Measurements from ENCODE around the gene GSDME. TPM values are rescaled to one million over a fixed set of nuclear protein-coding genes. Genes with fewer than 3 reads are reported as not detected.

GSDME gene
- total RNA-seq, 4 donors from 2014 or later = 0.87 to 16.3 (median 10.4) TPM

- H3K27ac ChIP-seq = no peak overlapping the region
- no peaks in the 10 kb centered on the region for H3K36me3 ChIP-seq
- peaks cover 0 to 12% (median 0%) of the 10 kb centered on the region in 3 donors for H3K4me1 ChIP-seq
- intact Hi-C loops (cut with DNase I) = no loop called here
- no peaks in the 10 kb centered on the region for H3K27me3 ChIP-seq
- H3K4me3 ChIP-seq = no peak overlapping the region
- H3K9me3 ChIP-seq = no peaks in the 10 kb centered on the region
- no peak for DNase-seq
- WGBS, 2 donors = 87 to 93% methylated on average over 6 to 12 of the region's 13 CpGs
- TF ChIP-seq POLR2A (IDR thresholded peaks at IDR 0.05) (no peak), CTCF (IDR thresholded peaks at IDR 0.05) (no peak)
Measured at GRCh38 chr7:24731313-24731712, 26.0 kb downstream of the GSDME start.

DNA sequence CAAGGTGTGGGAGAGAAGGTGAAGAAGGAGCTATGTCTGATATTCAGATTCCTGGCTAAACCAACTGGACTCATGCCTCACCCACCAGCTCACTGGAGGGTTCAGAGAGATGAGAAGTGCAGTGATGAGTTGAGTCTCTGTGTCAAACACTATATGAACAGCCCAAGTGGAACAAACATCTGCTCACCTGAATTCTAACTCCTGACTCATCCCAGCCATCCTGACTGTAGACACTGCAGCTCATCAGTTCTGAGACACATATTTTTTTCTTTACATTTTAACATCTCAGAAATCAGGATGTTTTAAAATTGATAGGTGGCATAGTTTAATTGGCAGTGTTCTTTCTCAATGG lies 27.3 kb downstream of the GSDME start:
- peaks cover 0 to 12% (median 0%) of the 10 kb centered on the region in 3 donors for H3K4me1 ChIP-seq
- no peak for DNase-seq
- TF ChIP-seq CTCF (IDR thresholded peaks at IDR 0.05) (no peak), POLR2A (IDR thresholded peaks at IDR 0.05) (no peak)
- H3K36me3 ChIP-seq = no peaks in the 10 kb centered on the region
- no peaks in the 10 kb centered on the region for H3K27me3 ChIP-seq
- H3K27ac ChIP-seq = no peak overlapping the region
- intact Hi-C loops (cut with DNase I) = no loop called here
- H3K9me3 ChIP-seq = no peaks in the 10 kb centered on the region
- no peak overlapping the region for H3K4me3 ChIP-seq

GRCh38 chr7:24729365-24730017 lies 27.8 kb downstream of the GSDME start:
- no peak overlapping the region for H3K4me3 ChIP-seq
- 68 to 81% methylated on average over 10 of the region's 10 CpGs for WGBS, 2 donors
- DNase-seq = no peak
- no peak for TF ChIP-seq CTCF (IDR thresholded peaks at IDR 0.05)
- TF ChIP-seq POLR2A (IDR thresholded peaks at IDR 0.05) = no peak
- no peaks in the 10 kb centered on the region for H3K36me3 ChIP-seq
- intact Hi-C loops (cut with DNase I) = no loop called here
- H3K4me1 ChIP-seq = peaks cover 0 to 12% (median 0%) of the 10 kb centered on the region in 3 donors
- no peaks in the 10 kb centered on the region for H3K27me3 ChIP-seq
- no peak overlapping the region for H3K27ac ChIP-seq
- no peaks in the 10 kb centered on the region for H3K9me3 ChIP-seq

DNA sequence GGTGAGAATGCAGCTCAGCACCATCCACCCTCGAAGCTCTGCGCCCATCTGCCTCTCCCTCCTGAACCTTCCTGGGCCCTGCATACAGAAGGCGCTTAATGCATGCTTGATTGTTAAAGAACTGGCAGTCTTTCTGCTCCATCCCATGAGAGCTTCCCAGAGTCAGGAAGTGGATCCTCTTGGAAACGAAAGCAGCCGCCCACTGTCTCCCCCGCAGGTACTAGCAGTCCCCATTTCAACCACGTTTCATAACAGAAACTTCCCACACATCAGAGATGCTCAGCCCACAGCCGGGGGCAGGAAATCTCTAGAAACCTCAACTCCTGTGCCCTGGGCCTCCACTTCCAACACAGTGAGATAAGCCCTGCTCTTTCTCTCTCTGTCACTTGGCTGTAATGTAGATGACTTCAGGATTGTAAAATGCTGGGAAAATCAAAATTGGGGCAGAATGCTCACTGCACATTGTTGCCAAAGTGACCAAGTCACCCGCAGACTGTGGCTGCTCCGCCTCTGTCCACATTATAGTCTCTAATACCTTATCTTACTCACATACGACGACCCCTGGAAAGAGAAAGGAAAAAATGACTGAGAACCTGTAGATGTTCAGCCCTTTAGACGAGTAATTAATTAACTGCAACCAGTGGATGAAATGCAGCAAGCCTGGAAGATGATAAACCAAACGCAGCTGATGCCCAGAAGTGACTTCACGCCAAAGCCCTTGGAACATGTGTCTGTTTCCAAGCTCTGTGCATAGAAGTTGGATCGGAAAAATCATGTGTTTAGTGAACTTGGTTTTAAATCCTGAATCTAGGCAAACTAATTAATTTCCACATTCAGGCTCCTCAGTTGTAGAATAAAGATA lies 28.5 kb downstream of the GSDME start:
- no peak overlapping the region for H3K27ac ChIP-seq
- intact Hi-C loops (cut with DNase I) = no loop called here
- TF ChIP-seq CTCF (IDR thresholded peaks at IDR 0.05) = no peak
- no peak for TF ChIP-seq POLR2A (IDR thresholded peaks at IDR 0.05)
- H3K27me3 ChIP-seq = no peaks in the 10 kb centered on the region
- no peak for DNase-seq
- 57 to 72% methylated on average over 13 to 16 of the region's 16 CpGs for WGBS, 2 donors
- H3K4me3 ChIP-seq = no peak overlapping the region
- H3K9me3 ChIP-seq = no peaks in the 10 kb centered on the region
- no peaks in the 10 kb centered on the region for H3K36me3 ChIP-seq
- H3K4me1 ChIP-seq = peaks cover 0 to 12% (median 0%) of the 10 kb centered on the region in 3 donors

DNA sequence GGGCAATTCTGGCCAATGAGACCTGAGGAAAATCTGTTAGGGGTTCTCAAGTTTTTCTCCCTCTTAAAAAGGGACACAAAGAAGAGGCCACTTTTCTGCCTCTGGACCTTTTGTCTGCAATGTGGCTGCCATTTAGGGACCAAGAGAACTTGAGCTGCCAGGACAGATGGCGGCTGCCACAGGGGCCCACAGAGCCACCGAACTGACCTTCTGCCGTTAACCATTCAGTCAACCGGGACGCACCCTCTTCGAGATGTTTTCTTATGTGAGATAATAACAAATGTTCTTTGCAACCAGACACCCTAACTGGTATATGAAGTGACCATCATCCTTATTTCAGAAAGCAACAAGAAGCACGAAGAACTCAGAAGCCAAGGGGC lies 29.2 kb downstream of the GSDME start:
- no peak for DNase-seq

More for the DNA sequence above, 29.2 kb downstream of the GSDME start:
- no peaks in the 10 kb centered on the region for H3K9me3 ChIP-seq
- H3K36me3 ChIP-seq = no peaks in the 10 kb centered on the region
- TF ChIP-seq POLR2A (IDR thresholded peaks at IDR 0.05) = no peak
- TF ChIP-seq CTCF (IDR thresholded peaks at IDR 0.05) = no peak
- H3K4me3 ChIP-seq = no peak overlapping the region
- peaks cover 0 to 12% (median 0%) of the 10 kb centered on the region in 3 donors for H3K4me1 ChIP-seq
- H3K27ac ChIP-seq = no peak overlapping the region
- intact Hi-C loops (cut with DNase I) = no loop called here
- H3K27me3 ChIP-seq = no peaks in the 10 kb centered on the region
- 98 to 100% methylated on average over 4 to 6 of the region's 7 CpGs for WGBS, 2 donors
